GM19025 (cell line): ENCODE data around the gene GLI1.
"Not testable (repeated sequence)": the region's sequence is repeated elsewhere in the genome, so short reads cannot be mapped to it uniquely, and the experiment has no call there.

ENCODE experiments used
- ATAC-seq: cut with Tn5 transposase; IDR thresholded peaks from one replicate; pipeline ENCODE4 v1.9.1; 2021; ENCODE audit warnings: mild to moderate bottlenecking, low read depth, moderate library complexity; ENCODE audit not compliant: unreplicated experiment

GLI1 gene

GRCh38 chr12:57495051-57495701 is 35.6 kb downstream of the GLI1 start:
- not testable (repeated sequence) for ATAC-seq

- no peak for ATAC-seq
These were observed 37.2 kb downstream of the GLI1 start for GRCh38 chr12:57496822-57497221.

GRCh38 chr12:57497223-57498131 is 37.9 kb downstream of the GLI1 start:
- no peak for ATAC-seq

- no peak for ATAC-seq
These were observed 38.5 kb downstream of the GLI1 start for GRCh38 chr12:57498132-57498502.

- ATAC-seq, result no peak
These were observed 39.0 kb downstream of the GLI1 start for GRCh38 chr12:57498571-57498970.

GRCh38 chr12:57500213-57500612 is 40.6 kb downstream of the GLI1 start:
- no peak for ATAC-seq

GRCh38 chr12:57502311-57502969 is 42.9 kb downstream of the GLI1 start:
- ATAC-seq, result not testable (repeated sequence)

GRCh38 chr12:57506541-57506940 is 47.0 kb downstream of the GLI1 start:
- not testable (repeated sequence) for ATAC-seq

GRCh38 chr12:57507796-57508195 is 48.2 kb downstream of the GLI1 start:
- not testable (repeated sequence) for ATAC-seq

- no peak for ATAC-seq
These were observed 51.6 kb downstream of the GLI1 start for GRCh38 chr12:57511161-57511560.

- ATAC-seq, result no peak
These were observed 52.2 kb downstream of the GLI1 start for GRCh38 chr12:57511588-57512325.

GRCh38 chr12:57512665-57513064 is 53.1 kb downstream of the GLI1 start:
- no peak for ATAC-seq

- no peak for ATAC-seq
These were observed 53.7 kb downstream of the GLI1 start for GRCh38 chr12:57513266-57513665.

- ATAC-seq, result not testable (repeated sequence)
These were observed 54.1 kb downstream of the GLI1 start for GRCh38 chr12:57513677-57514076.

GRCh38 chr12:57514246-57514645 is 54.7 kb downstream of the GLI1 start:
- not testable (repeated sequence) for ATAC-seq

GRCh38 chr12:57514720-57515407 is 55.3 kb downstream of the GLI1 start:
- ATAC-seq, result no peak

- ATAC-seq, result no peak
These were observed 55.9 kb downstream of the GLI1 start for GRCh38 chr12:57515408-57515933.

GRCh38 chr12:57515934-57516541 is 56.5 kb downstream of the GLI1 start:
- no peak for ATAC-seq

- ATAC-seq, result no peak
These were observed 57.1 kb downstream of the GLI1 start for GRCh38 chr12:57516617-57517153.
